HPDE6-E6E7 (cell line): ENCODE results near the gene ACOT7.

Experiments used
- DNase-seq: peaks from one replicate; pipeline ENCODE4 v3.0.0; 2011; ENCODE audit warnings: missing footprints; ENCODE audit errors: extremely low spot score

Gene ACOT7

DNA sequence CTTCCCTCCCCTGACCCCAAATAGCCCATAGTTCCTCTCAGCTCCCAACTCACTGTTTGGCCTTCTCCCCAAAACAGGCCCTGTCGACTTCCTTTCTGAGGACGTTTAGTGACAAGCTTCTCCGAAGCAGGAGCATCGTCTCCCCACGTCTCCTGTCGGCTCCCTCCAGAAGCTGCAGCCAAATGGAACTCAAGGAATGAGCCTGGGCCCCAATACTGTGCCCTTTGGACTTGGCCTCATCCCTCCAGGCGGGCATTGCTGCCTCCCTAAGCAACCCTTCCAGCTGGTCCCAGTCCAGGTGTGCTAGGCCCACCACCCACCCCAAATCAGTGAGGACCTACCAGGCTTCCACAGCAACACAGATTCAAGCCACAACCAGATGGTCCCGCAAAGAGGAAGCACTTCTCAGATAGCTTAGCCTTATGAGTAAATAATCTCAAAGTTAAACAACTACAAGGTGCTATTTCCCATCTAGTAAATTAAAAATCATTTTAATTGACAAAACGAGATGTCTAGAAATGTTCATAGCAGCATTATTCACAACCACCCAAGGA, 33.0 kb downstream of the ACOT7 start:
- DNase-seq = no peak

DNA sequence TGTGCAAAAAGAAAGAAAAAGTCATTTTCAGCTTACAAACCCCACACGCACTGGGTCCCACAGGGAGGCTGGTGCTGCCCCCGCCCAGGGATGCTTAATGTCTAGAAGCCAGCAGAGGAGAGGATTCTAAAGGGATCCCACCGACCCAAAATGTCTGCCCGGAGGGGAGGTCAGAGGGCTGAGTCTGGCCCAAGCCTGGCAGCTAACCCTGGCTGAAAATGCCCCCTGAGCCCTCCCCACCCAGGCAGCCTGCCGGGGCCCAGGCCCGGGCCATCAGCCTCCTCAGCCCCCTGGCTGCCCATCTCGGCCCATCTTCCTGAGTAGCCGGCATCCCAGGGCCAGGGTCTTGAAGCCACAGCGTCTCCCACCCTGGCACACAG, 33.5 kb downstream of the ACOT7 start:
- no peak for DNase-seq

DNA sequence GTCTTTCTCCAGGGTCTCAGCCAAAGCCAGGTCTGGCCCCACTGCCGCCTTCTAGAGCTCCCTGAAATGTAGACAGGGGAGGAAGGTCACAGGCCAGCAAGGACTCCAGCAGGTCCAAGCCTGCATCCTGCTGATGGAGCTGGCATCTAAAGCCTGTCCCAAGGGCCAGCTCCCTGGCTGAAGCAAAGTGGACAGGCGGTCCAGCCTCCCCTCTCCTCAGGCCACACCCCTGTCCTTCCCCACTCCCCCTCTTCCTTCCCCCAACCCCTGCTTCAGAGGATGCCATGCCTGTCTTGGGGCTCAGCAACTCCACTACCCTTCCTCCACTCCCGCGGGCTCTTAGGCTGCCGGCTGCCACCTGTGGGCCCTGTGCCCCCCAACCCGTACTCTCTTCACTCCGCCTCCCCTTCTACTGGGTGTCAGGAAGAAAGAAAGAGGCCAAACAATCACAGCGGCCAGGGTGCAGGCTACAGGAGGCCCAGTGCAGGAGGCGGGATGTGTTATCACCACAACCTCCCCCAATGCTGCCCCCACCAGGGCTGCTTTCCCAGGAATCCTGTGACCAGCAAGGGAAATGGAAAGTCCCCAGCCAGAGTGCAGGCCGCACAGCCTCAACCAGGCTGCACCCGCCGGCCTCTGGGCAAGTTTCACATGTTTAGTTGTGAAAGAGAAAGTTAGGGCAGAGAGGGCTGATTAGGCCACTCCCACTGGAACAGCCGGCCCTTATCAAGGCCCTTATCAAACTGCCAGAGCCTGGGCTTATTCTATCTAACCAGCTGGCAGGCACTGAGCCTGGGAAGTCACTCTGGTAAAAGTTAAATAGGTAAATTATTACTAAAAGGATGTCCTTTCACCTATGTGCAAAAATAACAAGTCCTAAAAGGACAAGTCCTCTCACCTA, 34.1 kb downstream of the ACOT7 start:
- no peak for DNase-seq

- DNase-seq = no peak
Observed at GRCh38 chr1:6358757-6359201, 34.8 kb downstream of the ACOT7 start.

DNA sequence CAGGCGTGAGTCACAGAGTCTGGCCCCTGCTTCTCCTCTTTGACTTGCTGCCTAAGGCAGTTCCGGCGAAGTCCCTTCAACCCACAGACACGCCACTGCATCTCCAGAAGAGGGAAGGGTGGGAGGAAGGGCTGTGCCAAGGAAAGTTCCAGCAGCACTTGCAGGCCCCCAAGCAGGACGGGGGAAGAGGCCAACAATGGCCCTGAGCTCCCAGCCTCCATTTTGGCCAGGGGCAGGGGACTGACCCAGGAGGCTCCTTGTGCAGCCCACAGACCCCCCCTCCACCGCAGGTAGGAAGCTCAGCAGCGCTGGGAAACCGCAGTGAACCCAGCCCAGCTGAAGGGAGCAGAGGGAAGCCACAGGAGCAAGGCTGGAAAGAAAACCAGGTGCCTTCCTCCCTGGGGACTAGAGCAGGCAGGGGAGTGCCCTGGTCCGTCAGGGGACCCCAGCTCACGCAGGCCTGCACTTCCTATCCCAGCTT, 35.4 kb downstream of the ACOT7 start:
- DNase-seq = no peak

DNA sequence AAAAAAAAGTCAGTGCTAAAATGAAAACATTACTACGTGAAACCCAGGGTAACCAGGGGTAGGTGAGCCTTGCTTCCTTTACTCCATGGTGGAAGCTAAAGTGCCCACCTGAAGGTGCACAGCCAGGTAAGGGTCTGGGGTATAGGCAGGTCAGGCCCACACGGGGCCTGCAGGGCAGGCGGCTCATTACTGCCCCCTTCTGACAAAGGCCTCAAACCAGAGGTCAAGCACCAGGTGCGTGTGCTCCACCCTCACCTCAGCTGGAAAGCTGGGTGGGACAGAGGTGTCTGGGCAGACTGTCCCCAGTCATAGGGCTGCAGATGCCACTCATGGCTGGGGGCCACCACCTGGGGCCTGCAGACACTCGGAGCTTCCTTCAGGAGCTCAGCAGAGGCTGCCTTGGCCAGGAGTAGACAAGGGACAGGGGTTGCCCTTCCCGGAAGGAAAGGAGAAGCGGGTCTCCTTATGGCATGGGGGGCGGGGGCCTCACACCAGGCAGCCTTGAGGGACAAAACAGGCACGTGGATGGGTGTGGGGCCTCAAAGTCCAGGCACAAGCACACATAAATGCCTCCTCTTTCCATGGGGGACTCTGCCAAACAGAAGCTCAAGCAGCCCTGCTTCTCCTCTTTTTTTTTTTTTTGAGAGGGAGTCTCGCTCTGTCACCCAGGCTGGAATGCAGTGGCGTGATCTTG, 36.2 kb downstream of the ACOT7 start:
- DNase-seq = no peak

GRCh38 chr1:6355621-6356020, 37.9 kb downstream of the ACOT7 start:
- DNase-seq = no peak

DNA sequence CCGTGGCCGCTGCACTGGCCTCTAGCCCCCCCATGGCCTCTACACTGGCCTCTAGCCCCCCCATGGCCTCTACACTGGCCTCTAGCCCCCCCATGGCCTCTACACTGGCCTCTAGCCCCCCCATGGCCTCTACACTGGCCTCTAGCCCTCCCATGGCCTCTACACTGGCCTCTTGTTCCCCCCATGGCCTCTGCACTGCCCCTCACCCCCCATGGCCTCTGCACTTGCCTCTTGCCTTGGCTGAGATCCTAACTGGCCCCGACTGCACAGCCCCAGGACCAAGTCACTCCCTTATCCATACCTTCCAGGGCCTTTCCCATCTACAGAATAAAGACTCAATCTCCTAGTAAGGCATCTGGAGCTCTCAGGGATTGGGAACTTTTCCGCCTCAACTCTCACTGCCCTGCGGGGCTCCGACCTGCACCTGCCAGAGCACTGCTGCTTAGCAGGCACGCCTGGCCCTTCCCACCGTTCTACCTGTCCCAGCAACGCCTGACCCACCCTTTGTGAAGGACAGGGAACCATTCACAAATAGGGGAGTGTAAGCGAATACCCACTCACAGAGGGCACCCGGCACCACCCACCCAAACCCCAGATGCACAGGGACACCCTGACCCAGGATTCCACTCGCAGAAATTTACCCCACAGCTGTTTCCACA, 38.8 kb downstream of the ACOT7 start:
- no peak for DNase-seq

DNA sequence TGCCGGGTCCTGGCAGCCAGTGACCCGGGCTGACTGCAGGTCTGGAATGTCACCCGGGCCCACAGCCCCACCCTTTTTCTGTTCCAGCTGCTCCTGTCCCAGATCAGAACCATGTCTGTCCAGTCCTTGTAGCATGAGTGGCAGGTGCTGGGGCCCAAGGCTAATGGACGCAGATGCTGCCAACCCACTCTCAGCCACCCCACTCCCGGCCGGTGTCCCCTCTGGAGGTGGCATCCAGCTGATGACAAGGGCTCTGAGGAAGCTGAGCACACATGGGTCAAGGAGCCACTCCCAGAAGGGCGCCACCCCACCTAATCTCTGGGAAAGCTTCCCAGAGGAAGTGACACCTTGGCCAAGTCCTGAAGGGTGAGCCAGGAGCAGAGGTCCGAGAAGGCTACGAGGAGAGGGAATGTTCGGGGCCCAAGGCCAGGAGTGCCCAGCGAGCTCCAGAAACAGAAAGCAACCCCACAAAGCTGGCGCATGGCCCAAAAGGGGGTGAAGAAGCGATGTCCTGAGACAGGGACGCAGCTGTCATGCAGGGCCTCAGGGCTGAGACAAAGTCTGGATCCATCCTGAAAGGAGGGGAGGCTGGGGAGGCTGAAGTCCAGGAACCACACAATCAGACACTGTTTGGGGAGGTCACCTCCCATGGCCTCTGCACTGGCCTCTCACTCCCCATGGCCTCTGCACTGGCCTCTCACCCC, 39.5 kb downstream of the ACOT7 start:
- DNase-seq = no peak

- DNase-seq = no peak
Observed at GRCh38 chr1:6353619-6353954, 40.0 kb downstream of the ACOT7 start.

DNA sequence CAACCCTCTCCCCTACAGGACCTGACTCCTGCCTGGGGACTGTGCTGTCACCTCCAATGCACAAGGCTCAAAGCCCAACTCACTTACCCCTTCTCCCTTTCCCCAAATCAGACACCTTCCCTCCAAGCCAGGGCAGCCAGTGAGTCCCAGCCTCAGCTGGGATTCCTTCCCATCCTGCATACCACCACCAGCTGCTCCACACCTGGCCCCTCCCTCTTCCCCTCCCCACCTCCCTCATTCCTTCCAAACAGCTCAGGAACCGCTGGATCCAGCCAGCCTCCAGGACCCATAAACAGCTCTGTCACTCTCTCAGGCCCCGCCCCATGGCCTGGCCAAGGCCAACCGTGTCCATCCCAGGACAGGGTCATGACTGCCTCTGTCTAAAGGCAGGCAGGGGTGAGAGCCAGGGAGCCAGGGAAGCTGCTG, 41.4 kb downstream of the ACOT7 start:
- DNase-seq = no peak

GRCh38 chr1:6351480-6352137, 42.0 kb downstream of the ACOT7 start:
- no peak for DNase-seq

DNA sequence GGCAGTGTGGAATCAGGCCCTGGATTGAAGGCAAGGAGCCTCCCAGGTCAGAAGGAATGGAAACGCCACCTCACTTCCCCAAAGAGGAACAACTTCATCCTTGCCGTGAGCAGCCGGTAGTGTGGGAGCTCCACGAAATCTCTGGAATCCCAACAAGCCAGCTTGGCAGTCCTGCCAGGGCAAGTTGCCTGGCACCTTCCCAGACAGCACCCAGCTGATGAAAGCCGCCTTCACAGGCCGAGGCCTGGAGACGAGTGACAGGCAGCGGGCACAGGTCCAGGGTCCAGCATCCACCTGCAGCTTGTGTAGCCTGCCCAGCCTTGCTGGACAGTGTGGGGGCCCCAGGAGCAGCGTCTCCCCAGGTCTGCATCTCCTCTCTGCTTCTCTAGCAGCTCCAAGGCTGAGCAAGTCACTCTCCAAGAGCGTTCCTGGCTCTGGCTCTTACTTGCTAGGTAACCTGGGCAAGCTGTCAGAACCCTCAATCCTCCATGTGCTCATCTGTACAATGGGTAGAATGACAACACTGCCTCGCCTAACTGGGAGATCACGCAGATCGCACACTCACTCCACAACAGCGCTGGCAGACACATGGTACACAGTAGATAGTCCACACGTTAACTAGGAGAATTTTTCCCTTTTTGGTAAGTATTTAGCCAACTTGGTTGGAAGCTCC, 43.0 kb downstream of the ACOT7 start:
- peak; percentile 86 for DNase-seq

GRCh38 chr1:6349254-6349943, 44.2 kb downstream of the ACOT7 start:
- DNase-seq = no peak

- no peak for DNase-seq
Observed at GRCh38 chr1:6348511-6349191, 44.9 kb downstream of the ACOT7 start.

DNA sequence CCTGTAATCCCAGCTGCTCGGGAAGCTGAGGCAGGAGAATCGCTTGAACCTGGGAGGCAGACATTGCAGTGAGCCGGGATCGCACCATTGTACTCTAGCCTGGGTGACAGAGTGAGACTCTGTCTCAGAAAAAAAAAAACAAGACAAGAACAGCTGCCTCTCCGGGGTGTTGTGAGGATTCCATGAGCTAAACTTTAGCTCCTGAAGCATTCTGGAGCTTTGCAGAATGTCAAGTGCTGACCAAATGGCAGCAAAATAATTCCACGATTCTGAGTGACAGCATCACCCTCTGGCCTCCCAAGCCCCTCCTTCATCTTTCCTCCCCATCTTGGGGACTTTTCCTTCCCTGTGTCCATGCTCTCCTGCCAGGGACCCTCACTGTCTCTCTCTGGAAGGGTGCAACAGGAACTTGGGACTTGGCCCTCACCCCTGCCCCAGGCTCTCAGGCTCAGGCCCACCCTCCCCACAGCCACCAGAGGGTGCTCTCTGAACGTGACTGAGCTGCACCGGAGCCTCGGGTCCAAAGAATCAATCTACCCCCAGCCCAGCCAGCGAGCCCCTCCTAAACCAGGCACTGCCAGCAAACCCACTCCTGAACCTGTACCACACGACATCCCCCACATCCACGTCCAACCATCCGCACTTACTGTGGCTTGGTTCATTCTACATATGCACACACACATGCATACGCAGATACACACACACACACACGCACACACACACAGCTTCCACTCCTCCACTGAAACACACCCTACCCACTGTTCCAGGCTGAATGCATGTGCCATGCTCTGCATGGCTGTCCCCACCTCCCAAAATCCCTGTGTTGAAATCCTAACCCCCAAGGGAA, 45.7 kb downstream of the ACOT7 start:
- no peak for DNase-seq

DNA sequence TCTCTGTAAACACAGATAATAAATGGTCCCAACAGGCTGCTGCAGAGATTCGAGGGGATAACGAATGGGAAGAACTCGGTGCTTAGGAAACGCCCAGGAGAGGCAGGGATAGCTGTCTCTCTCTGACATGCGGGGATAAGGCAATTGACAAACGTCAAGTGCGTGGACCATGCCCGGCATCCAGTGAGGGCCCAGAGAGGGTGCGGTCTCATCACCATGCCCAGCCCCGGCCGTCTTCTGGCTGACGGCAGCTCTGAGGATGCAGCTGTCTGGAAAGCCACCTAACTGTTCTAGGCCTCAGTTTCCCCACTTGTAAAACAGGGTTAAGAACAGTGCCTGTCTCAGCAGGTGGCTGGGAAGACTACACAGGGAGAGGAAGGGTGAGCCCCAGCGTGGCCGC, 48.1 kb downstream of the ACOT7 start:
- no peak for DNase-seq

GRCh38 chr1:6345009-6345408, 48.6 kb downstream of the ACOT7 start:
- DNase-seq = no peak
